Measurements from ENCODE around the gene PPIL6.

DNA sequence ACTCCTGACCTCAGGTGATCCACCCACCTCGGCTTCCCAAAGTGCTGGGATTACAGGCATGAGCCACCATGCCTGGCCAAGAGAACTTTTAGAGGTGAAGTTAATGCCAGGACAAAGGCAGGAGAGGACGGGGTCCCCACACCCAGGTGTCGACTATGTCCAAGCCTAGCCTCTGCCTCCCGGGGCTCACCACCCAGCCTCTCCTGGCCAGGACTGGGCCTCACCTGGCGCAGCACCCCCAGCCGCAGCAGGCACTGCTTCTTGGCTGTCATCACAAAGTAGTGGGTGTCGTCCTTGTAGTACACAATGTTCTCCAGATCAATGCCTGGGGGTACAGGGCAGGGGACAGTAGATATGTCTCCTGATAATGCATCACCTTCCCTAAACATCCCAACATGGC is 10.9 kb upstream of the PPIL6 start:
- TF ChIP-seq EZH2phosphoT487 (IDR thresholded peaks at IDR 0.05; ENCODE audit: low read depth, severe bottlenecking, unreplicated experiment) (no peak), EZH2 (IDR thresholded peaks at IDR 0.05; ENCODE audit: borderline replicate concordance) (no peak)
- TF ChIP-seq, protein P1, sequence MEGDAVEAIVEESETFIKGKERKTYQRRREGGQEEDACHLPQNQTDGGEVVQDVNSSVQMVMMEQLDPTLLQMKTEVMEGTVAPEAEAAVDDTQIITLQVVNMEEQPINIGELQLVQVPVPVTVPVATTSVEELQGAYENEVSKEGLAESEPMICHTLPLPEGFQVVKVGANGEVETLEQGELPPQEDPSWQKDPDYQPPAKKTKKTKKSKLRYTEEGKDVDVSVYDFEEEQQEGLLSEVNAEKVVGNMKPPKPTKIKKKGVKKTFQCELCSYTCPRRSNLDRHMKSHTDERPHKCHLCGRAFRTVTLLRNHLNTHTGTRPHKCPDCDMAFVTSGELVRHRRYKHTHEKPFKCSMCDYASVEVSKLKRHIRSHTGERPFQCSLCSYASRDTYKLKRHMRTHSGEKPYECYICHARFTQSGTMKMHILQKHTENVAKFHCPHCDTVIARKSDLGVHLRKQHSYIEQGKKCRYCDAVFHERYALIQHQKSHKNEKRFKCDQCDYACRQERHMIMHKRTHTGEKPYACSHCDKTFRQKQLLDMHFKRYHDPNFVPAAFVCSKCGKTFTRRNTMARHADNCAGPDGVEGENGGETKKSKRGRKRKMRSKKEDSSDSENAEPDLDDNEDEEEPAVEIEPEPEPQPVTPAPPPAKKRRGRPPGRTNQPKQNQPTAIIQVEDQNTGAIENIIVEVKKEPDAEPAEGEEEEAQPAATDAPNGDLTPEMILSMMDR (IDR thresholded peaks at IDR 0.05; ENCODE audit: poor library complexity): no peak

Data from hepatocyte (in vitro differentiated cells).